Measurements from ENCODE around the gene CETP. TPM values are rescaled to one million over a fixed set of nuclear protein-coding genes. Genes with fewer than 3 reads are reported as not detected.
"Not testable (repeated sequence)": the region's sequence is repeated elsewhere in the genome, so short reads cannot be mapped to it uniquely, and the experiment has no call there.

The CETP gene
- total RNA-seq, 1 donor from 2014 or later = 8.2 TPM

DNA sequence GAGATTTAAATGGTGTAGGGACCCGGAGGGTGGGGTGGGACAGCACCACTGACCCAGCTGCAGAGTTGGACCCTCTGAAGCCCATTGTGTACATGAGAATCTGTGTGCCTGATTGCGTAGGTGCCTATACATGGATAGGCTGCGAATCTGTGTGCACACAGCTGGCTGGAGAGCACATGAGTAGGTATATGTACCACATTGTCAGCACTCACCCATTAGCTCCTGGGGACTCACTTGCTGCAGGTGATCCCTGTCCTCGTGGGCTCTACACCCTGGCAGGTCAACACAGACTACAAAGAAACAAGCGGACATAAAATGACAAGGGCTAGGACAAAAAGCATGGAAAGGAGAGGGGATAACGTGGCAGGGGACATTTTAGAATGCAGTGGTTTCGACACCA, 11.3 kb upstream of the CETP start:
- ATAC-seq (no peak), DNase-seq (ENCODE audit: low spot score) (no peak)
- intact Hi-C loops (cut with DNase I) = no loop called here

DNA sequence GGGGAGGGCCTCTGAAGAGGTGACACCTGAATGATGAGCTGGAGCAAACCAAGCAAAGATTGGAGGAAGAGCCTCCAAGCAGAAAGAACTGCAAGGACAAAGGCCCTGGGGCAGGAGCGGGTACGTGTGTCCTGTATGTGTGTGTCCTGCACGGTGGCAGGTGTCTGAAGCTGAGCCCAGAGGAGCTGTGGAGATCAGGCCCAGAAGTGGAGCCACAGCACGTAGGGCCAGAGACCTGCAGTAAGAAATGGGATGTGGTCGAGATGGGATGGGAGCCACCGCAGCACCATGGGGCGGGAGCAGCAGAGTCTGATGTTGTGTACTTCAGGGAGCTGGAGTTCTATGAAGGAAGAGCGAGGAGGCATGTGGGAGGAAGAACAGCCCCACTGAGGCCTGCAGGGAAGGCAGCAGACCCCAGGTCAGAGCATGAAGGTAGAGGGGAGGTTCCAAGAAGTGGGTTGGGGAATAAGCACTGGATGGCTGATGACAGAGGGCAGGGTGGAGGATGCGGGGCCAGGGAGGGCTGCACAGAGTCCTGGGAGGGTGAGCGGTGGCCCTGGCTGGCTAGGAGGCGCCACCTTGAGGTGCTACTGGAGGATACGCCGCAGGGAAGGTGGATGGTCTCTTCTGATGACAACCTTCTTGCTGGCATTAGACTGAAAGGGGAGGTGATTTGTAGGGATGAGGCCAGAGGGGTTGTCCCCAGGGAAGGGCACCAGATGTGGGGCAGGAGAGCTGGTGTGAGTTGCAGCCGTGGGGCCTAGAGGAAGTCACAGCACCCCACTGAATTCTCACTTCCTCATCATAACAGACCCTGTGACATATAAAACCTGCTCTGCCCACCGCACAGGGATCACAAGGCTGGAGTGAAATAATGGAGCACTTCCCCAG, 10.6 kb upstream of the CETP start:
- intact Hi-C loops (cut with DNase I) = no loop called here
- ATAC-seq (peak; percentile 84), DNase-seq (ENCODE audit: low spot score) (no peak)

DNA sequence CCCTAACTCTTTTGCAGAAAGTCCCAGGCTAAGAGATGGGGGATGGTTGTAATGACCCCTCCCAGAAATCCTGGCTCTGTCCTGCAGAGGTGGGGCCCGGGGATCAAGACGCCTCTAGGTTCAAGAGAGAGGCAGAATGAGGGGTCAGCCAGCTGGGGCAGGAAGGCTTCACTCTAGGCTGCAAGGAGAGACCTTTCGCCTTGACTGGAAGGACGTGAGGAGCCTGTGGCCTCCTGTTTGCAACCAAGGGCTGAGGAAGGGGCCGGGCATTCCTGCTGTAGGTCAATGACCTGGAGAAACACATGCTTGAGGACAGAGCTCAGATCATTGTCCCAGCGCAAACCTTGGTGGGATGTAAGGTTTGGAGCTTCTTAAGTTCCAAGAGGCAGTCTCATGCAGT, 8.7 kb upstream of the CETP start:
- intact Hi-C loops (cut with DNase I) = no loop called here
- ATAC-seq (no peak), DNase-seq (ENCODE audit: low spot score) (no peak)

DNA sequence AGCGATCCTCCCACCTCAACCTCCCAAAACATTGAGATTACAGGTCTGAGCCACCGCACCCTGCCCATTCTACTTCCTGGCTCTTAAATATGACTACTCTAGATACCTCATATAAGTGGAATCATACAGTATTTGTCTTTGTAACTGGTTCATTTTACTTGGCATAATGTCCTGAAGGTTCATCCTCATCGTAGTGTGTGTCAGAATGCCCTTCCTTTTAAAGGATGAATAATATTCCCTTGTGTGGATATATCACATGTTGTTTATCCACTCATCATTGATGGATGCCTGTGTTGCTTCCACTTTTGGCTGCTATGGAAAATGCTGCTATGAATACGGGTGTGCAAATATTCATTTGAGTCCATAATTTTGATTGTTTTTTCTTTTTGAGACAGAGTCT, 5.7 kb upstream of the CETP start:
- ATAC-seq (no peak), DNase-seq (ENCODE audit: low spot score) (no peak)
- intact Hi-C loops (cut with DNase I) = no loop called here

DNA sequence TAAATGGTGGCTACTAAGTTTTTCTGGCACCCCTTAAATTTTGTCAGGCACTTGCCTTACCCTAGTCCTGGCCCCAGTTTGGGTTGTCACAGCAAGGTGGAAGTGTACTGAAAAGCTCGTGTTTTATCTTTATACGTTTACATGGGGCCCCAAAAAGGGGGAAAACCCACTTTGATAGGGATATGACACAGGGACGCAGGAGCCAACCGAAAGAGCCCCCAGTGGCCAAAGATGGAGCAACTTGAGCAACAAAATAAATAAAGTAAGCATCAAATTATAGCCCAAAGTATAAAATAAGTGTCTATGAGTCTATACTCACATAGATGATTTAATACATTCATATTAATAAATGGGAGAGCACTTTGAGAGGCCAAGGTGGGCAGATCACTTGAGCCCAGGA, 5.0 kb upstream of the CETP start:
- intact Hi-C loops (cut with DNase I) = no loop called here
- no peak for ATAC-seq

GRCh38 chr16:56960681-56961281, 969 bp upstream of the CETP start:
- DNase-seq (ENCODE audit: low spot score) (no peak), ATAC-seq (no peak)
- intact Hi-C loops (cut with DNase I) = no loop called here

More for the DNA sequence above, 5.0 kb upstream of the CETP start:
- DNase-seq (ENCODE audit: low spot score) = no peak

- no peak for DNase-seq (ENCODE audit: low spot score)
- intact Hi-C loops (cut with DNase I) = no loop called here
- no peak for ATAC-seq
Observed at GRCh38 chr16:56961386-56961785, 364 bp upstream of the CETP start.

- intact Hi-C loops (cut with DNase I) = no loop called here
Observed at GRCh38 chr16:56964243-56965148, 2.7 kb downstream of the CETP start.

GRCh38 chr16:56965149-56966092, 3.7 kb downstream of the CETP start:
- intact Hi-C loops (cut with DNase I) = no loop called here
- ATAC-seq (peak; percentile 16), DNase-seq (ENCODE audit: low spot score) (no peak)

More at GRCh38 chr16:56964243-56965148, 2.7 kb downstream of the CETP start:
- peak; percentile 90 for DNase-seq (ENCODE audit: low spot score)
- ATAC-seq = peak; percentile 79

DNA sequence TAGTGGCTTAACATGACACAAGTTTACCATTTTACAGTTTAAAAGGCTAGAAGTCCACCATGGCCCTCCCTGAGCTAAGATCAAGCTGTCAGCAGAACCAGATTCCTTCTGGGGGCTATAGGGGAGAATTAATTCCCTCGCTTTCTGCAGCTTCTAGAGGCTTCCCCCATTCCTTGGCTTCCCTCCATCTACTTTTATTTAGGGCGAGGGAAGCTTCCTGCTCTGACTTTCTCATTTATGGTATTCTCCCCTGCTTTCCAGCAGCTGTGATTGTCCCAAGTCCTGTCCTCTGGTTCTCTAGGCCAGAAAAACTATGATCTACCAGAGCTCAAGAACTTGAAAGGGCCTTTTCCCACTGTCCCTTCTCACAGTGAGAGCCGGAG, 4.3 kb downstream of the CETP start:
- ATAC-seq (no peak), DNase-seq (ENCODE audit: low spot score) (no peak)
- intact Hi-C loops (cut with DNase I) = no loop called here

DNA sequence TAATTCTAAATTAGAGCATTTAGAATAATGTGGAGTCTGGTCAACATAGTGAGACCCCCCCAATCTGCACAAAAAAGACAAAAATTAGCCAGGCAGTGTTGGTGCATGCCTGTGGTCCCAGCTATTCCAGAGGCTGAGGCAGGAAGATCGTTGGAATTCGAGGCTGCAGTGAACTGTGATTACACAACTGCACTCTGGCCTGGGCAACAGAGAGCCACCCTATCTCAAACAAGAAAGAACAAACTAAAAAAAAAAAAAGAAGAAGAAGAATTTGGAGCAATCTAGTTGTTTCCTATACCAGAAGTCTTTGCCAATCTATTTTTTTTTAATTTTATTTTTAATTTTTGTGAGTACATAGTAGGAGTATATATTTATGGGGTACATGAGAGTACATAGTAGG, 6.0 kb downstream of the CETP start:
- DNase-seq (ENCODE audit: low spot score) (no peak), ATAC-seq (peak; percentile 34)
- intact Hi-C loops (cut with DNase I) = no loop called here

- DNase-seq (ENCODE audit: low spot score) (no peak), ATAC-seq (no peak)
- intact Hi-C loops (cut with DNase I) = no loop called here
Observed at GRCh38 chr16:56969769-56970168, 8.0 kb downstream of the CETP start.

DNA sequence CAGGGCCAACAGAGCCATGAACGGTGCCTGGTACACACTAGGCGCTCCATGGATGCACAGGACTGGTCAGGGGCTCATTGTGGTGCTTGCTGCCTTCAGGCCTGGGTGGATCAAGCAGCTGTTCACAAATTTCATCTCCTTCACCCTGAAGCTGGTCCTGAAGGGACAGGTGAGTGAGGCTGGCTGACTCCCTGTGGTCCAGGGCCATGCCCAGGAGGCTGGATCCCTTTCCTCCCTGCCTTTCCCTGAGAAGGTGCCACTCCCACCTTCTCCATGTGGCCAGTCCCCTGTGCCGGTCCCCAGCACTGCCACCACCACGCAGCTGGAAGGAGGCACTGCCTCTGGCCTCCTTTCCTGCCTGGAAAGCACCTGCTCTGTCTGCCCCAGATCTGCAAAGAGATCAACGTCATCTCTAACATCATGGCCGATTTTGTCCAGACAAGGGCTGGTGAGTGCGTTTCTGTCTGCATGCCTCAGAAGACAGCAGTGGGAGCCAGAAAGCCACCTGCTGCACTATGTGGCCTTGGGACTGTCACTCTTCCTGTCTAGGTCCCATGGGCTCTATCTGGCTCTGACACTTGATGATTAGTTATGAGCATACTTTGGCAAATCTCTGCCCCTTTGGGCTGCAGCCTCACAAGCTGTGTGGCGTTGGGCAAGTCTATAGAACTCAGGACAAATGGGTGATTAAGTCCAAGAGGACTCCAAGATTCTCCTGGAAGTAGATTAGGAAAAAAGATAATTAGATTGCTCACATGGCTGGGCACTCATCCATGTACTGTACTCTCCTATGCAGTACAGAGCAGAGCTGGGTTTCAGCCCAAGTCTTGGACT, 9.4 kb downstream of the CETP start:
- DNase-seq (ENCODE audit: low spot score) (no peak), ATAC-seq (no peak)

DNA sequence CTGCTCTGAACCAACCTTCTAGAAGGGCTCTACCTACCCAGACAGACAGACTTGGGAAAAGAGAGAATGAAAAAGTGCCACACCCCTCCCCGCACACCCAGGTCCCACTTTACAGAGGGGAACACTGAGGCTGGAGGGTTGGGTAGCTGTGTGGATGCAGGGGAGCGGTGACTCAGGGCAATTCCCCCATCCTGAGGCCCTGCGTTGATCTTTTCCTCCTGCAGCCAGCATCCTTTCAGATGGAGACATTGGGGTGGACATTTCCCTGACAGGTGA, 10.0 kb downstream of the CETP start:
- ATAC-seq (no peak), DNase-seq (ENCODE audit: low spot score) (no peak)
- intact Hi-C loops (cut with DNase I) = no loop called here

More for the DNA sequence above, 9.4 kb downstream of the CETP start:
- intact Hi-C loops (cut with DNase I) = no loop called here

GRCh38 chr16:56972403-56973293, 10.9 kb downstream of the CETP start:
- intact Hi-C loops (cut with DNase I) = no loop called here
- ATAC-seq (no peak), DNase-seq (ENCODE audit: low spot score) (no peak)

GRCh38 chr16:56973294-56973689, 11.5 kb downstream of the CETP start:
- intact Hi-C loops (cut with DNase I) = no loop called here
- no peak for DNase-seq (ENCODE audit: low spot score)
- ATAC-seq = no peak

GRCh38 chr16:56973899-56974298, 12.1 kb downstream of the CETP start:
- DNase-seq (ENCODE audit: low spot score); ATAC-seq; intact Hi-C loops (cut with DNase I): not testable (repeated sequence)
